Right cardiac atrium (tissue), 5 donors: Measurements from ENCODE around the gene LIPE. TPM values are rescaled to one million over a fixed set of nuclear protein-coding genes. Genes with fewer than 3 reads are reported as not detected.
A peak's percentile ranks its signal among the peaks of the same experiment; 100 is the strongest.

Source experiments
- ATAC-seq, 2 donors: fragments of 200-7000 bp; cut with Tn5 transposase; one replicate each; pipeline versions ENCODE4 v1.8.0 to v1.9.1; 2020; ENCODE audit warnings: moderate library complexity in 2 of 2, mild to moderate bottlenecking in 1 of 2
- DNase-seq, 3 donors: peaks; one replicate each; pipeline ENCODE4 v3.0.0-alpha.2; 2020
- H3K27ac ChIP-seq: one replicate; pipeline ENCODE4 v1.5.1; 2013; ENCODE audit warnings: mild to moderate bottlenecking, low read length, control low read depth, moderate library complexity
- H3K27me3 ChIP-seq: one replicate; pipeline ENCODE4 v1.6.1; 2013; ENCODE audit not compliant: control insufficient read depth, insufficient read depth
- H3K4me1 ChIP-seq: one replicate; pipeline ENCODE4 v1.6.1; 2013; ENCODE audit warnings: low read length; ENCODE audit not compliant: control insufficient read depth, insufficient read depth
- H3K4me3 ChIP-seq: one replicate; pipeline ENCODE4 v1.5.1; 2013; ENCODE audit warnings: low read length, control low read depth
- H3K9me3 ChIP-seq: one replicate; pipeline ENCODE4 v1.6.1; 2013; ENCODE audit warnings: low read length; ENCODE audit not compliant: control insufficient read depth
- WGBS: extraction: QIAGEN DNeasy Blood & Tissue Kit; methylation state at CpG from one replicate; pipeline ENCODE4 v1.1.7; 2013; 5-methylcytosine and 5-hydroxymethylcytosine counted together
- intact Hi-C, 4 donors: fragments of 100-400 bp; cut with DNase I; formaldehyde crosslinking; loops; one replicate each; pipeline versions ENCODE4 v1.11.0 to v1.14.0; 2022 to 2023
- polyA plus RNA-seq: library from polyadenylated mRNA; stranded (reverse); fragments of 200-250 nt; gene quantifications from one replicate; pipeline ENCODE4 v1.2.3, GENCODE V29; 2013
- total RNA-seq, 4 donors: library from RNA; stranded (reverse); fragmentation: NEBNext Ultra II Directional; extraction: Animal tissue kit (Norgen Biotek cat#: 25700); gene quantifications; one replicate each; pipeline ENCODE4 v1.2.1, GENCODE V29; 2021
- donor health status: healthy with polysubstance abuse.
- donor health status: DM: no; HTN: yes; CAD: no.
- donor health status: DM: no; HTN: no; CAD: no.
- donor health status: DM: no; HTN: yes; CAD: no; lungs with severe emphysema.
- donor health status: DM: yes; HTN: yes; CAD: no.

Gene LIPE
- total and polyA plus RNA-seq, 5 donors: 9.4 to 81.6 (median 15.3) TPM

- WGBS: 25% methylated on average over 25 of the region's 25 CpGs
- peak overlapping the region; percentile 73 for H3K4me3 ChIP-seq
- peak in 1 of 3 donors; percentile 39 for DNase-seq
- H3K4me1 ChIP-seq: peaks cover 5% of the 10 kb centered on the region
- peak; percentile 0 to 1 for ATAC-seq
- no peaks in the 10 kb centered on the region for H3K9me3 ChIP-seq
- intact Hi-C loops: loop anchor here in 1 of 4 donors (10.0 kb wide), 1 partner anchor 263 kb away; the partner anchor contains the start of gene POU2F2
- H3K27me3 ChIP-seq: no peaks in the 10 kb centered on the region
- peak overlapping the region; percentile 66 for H3K27ac ChIP-seq
Observed at GRCh38 chr19:42397263-42398166, 29.7 kb downstream of the LIPE start.

- H3K4me1 ChIP-seq: peaks cover 5% of the 10 kb centered on the region
- no peaks in the 10 kb centered on the region for H3K9me3 ChIP-seq
- H3K4me3 ChIP-seq: peak overlapping the region; percentile 73
- peak overlapping the region; percentile 66 for H3K27ac ChIP-seq
- ATAC-seq (peak; percentile 97 to 98), DNase-seq (peak; percentile 98 to 100 (median 99))
- no peaks in the 10 kb centered on the region for H3K27me3 ChIP-seq
- WGBS: 3% methylated on average over 42 of the region's 42 CpGs
- intact Hi-C loops: loop anchor here in 1 of 4 donors (10.0 kb wide), 1 partner anchor 262 kb away; the partner anchor contains the start of gene POU2F2
Observed at GRCh38 chr19:42396381-42397262, 30.6 kb downstream of the LIPE start.

- DNase-seq (no peak), ATAC-seq (no peak)
- no peak overlapping the region for H3K4me3 ChIP-seq
- no peaks in the 10 kb centered on the region for H3K9me3 ChIP-seq
- intact Hi-C loops: loop anchor here in 1 of 4 donors (10.0 kb wide), 1 partner anchor 260 kb away; the partner anchor contains the start of gene POU2F2
- no peaks in the 10 kb centered on the region for H3K27me3 ChIP-seq
- H3K27ac ChIP-seq: no peak overlapping the region
- H3K4me1 ChIP-seq: peaks cover 5% of the 10 kb centered on the region
- WGBS: 74% methylated on average over 8 of the region's 8 CpGs
Observed at GRCh38 chr19:42394751-42395150, 32.4 kb downstream of the LIPE start.

- intact Hi-C loops: loop anchor here in 1 of 4 donors (10.0 kb wide), 1 partner anchor 257 kb away; the partner anchor contains the start of gene POU2F2
- ATAC-seq (no peak), DNase-seq (peak in 1 of 3 donors; percentile 2)
- Histone ChIP-seq H3K9me3 (no peaks in the 10 kb centered on the region), H3K4me1 (no peaks in the 10 kb centered on the region), H3K4me3 (no peak overlapping the region), H3K27me3 (no peaks in the 10 kb centered on the region), H3K27ac (no peak overlapping the region)
- WGBS: 77% methylated on average over 4 of the region's 4 CpGs
Observed at GRCh38 chr19:42392165-42392564, 35.0 kb downstream of the LIPE start.

- DNase-seq (no peak), ATAC-seq (no peak)
- H3K9me3 ChIP-seq: no peaks in the 10 kb centered on the region
- H3K27ac ChIP-seq: no peak within 1 kb of the TSS
- no peaks in the 10 kb centered on the region for H3K4me1 ChIP-seq
- no peaks in the 10 kb centered on the region for H3K27me3 ChIP-seq
- intact Hi-C loops: loop anchor here in 1 of 4 donors (10.0 kb wide), 1 partner anchor 255 kb away; the partner anchor contains the start of gene POU2F2
- no peak within 1 kb of the TSS for H3K4me3 ChIP-seq
- WGBS: 47% methylated on average over 12 of the region's 12 CpGs
Observed at GRCh38 chr19:42389899-42390298, 37.3 kb downstream of the LIPE start, which contains the start of gene CNFN. Gene CNFN (minus strand): TSS chr19:42390297. CDS start chr19:42389037, 1,260 bp downstream.

GRCh38 chr19:42388851-42389489, 38.2 kb downstream of the LIPE start:
- H3K4me1 ChIP-seq: no peaks in the 10 kb centered on the region
- no peaks in the 10 kb centered on the region for H3K9me3 ChIP-seq
- H3K27me3 ChIP-seq: no peaks in the 10 kb centered on the region
- ATAC-seq (no peak), DNase-seq (peak in 1 of 3 donors; percentile 64)
- H3K4me3 ChIP-seq: no peak overlapping the region
- 76% methylated on average over 20 of the region's 20 CpGs for WGBS
- intact Hi-C loops: no loop called here
- H3K27ac ChIP-seq: no peak overlapping the region

- ATAC-seq: peak; percentile 74 to 79
- WGBS: 2% methylated on average over 48 of the region's 48 CpGs
- Histone ChIP-seq H3K4me3 (peak overlapping the region; percentile 22), H3K9me3 (no peaks in the 10 kb centered on the region), H3K27me3 (no peaks in the 10 kb centered on the region), H3K4me1 (no peaks in the 10 kb centered on the region), H3K27ac (no peak overlapping the region)
- peak; percentile 59 to 84 (median 82) for DNase-seq
- intact Hi-C loops: no loop called here
Observed at GRCh38 chr19:42386974-42387707, 40.0 kb downstream of the LIPE start.

- no peak overlapping the region for H3K4me3 ChIP-seq
- intact Hi-C loops: no loop called here
- peak in 1 of 3 donors; percentile 10 for DNase-seq
Observed at GRCh38 chr19:42380155-42380554, 47.0 kb downstream of the LIPE start.

GRCh38 chr19:42378225-42379215, 48.7 kb downstream of the LIPE start:
- Histone ChIP-seq H3K9me3 (no peaks in the 10 kb centered on the region), H3K4me3 (no peak overlapping the region), H3K4me1 (no peaks in the 10 kb centered on the region), H3K27ac (no peak overlapping the region), H3K27me3 (no peaks in the 10 kb centered on the region)
- intact Hi-C loops: no loop called here
- no peak for ATAC-seq
- DNase-seq: peak in 2 of 3 donors; percentile 13 to 30
- 75% methylated on average over 17 of the region's 17 CpGs for whole genome bisulfite sequencing

More at GRCh38 chr19:42380155-42380554, 47.0 kb downstream of the LIPE start:
- Histone ChIP-seq H3K27me3 (no peaks in the 10 kb centered on the region), H3K27ac (no peak overlapping the region), H3K9me3 (no peaks in the 10 kb centered on the region), H3K4me1 (no peaks in the 10 kb centered on the region)
- ATAC-seq: no peak
- WGBS: 76% methylated on average over 6 of the region's 6 CpGs
